HG03432 (cell line): ENCODE results near the gene SYT9.
A peak's percentile ranks its signal among the peaks of the same experiment; 100 is the strongest.

ENCODE experiments used
- ATAC-seq: cut with Tn5 transposase; IDR thresholded peaks from one replicate; pipeline ENCODE4 v1.9.1; 2021; ENCODE audit warnings: mild to moderate bottlenecking, moderate library complexity; ENCODE audit not compliant: unreplicated experiment

Gene SYT9

GRCh38 chr11:7421136-7421535 is 169.4 kb downstream of the SYT9 start:
- no peak for ATAC-seq

- ATAC-seq: peak; percentile 79
These were observed 171.0 kb downstream of the SYT9 start for GRCh38 chr11:7422544-7423331.

GRCh38 chr11:7423946-7424345 is 172.2 kb downstream of the SYT9 start:
- no peak for ATAC-seq

GRCh38 chr11:7427733-7428132 is 176.0 kb downstream of the SYT9 start:
- no peak for ATAC-seq

GRCh38 chr11:7428196-7428595 is 176.5 kb downstream of the SYT9 start:
- ATAC-seq: no peak

- no peak for ATAC-seq
These were observed 178.8 kb downstream of the SYT9 start for GRCh38 chr11:7430496-7430895.

- no peak for ATAC-seq
These were observed 183.5 kb downstream of the SYT9 start for GRCh38 chr11:7435176-7435575.

GRCh38 chr11:7436146-7436545 is 184.4 kb downstream of the SYT9 start:
- ATAC-seq: no peak

GRCh38 chr11:7436657-7437056 is 185.0 kb downstream of the SYT9 start:
- ATAC-seq: peak; percentile 84

- ATAC-seq: no peak
These were observed 186.0 kb downstream of the SYT9 start for GRCh38 chr11:7437696-7438095.

GRCh38 chr11:7439746-7440320 is 188.1 kb downstream of the SYT9 start:
- no peak for ATAC-seq

GRCh38 chr11:7442588-7443215 is 191.0 kb downstream of the SYT9 start:
- peak; percentile 93 for ATAC-seq

GRCh38 chr11:7444091-7444981 is 192.6 kb downstream of the SYT9 start:
- no peak for ATAC-seq

- ATAC-seq: no peak
These were observed 193.9 kb downstream of the SYT9 start for GRCh38 chr11:7445564-7445963.

GRCh38 chr11:7448201-7448600 is 196.5 kb downstream of the SYT9 start:
- no peak for ATAC-seq

GRCh38 chr11:7449211-7449840 is 197.6 kb downstream of the SYT9 start:
- ATAC-seq: no peak

- ATAC-seq: no peak
These were observed 198.1 kb downstream of the SYT9 start for GRCh38 chr11:7449841-7450214.

- ATAC-seq: no peak
These were observed 199.1 kb downstream of the SYT9 start for GRCh38 chr11:7450836-7451235.

GRCh38 chr11:7451520-7451919 is 199.8 kb downstream of the SYT9 start:
- ATAC-seq: no peak

- no peak for ATAC-seq
These were observed 200.3 kb downstream of the SYT9 start for GRCh38 chr11:7451952-7452494.
